ENCODE measurements around the gene FOSL2. TPM values are rescaled to one million over a fixed set of nuclear protein-coding genes. Genes with fewer than 3 reads are reported as not detected.
A peak's percentile ranks its signal among the peaks of the same experiment; 100 is the strongest.

The FOSL2 gene
- total RNA-seq, 1 donor from 2014 or later, result 55.0 TPM

DNA sequence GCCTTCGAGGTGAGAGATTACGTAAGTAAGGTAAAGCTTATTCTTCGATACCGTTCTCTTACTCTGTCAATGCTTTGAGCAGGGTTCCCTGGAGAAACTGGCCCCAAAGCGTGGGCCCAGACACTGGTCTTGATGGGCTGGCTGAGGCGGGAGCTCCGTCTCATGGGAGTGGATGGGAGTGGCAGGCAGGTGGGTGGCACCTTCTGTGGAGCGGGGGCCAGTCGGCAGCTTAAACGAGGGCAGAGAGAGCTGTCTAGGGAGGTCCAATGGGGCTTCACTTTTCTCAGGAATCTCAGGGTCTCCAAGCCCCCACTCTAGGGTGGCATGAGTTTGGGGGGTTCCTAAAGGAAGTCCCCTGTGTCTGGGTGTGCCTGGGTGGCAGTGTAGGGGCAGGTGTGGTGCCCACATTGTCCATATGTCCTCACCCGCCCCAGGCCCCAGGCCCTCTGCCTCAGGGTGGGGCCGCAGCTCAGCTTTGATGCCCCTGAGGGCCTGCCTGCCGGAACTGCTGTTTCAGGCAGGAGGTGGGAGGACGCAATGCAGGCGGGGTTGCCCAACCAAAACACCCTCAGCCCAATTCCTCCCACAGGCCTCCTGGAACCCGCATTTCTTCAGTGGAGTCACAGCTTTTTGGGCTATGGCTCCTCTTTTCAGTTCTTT is 32.5 kb upstream of the FOSL2 start:
- intact Hi-C loops (cut with micrococcal nuclease), result no loop called here
- Mint-ChIP-seq H3K4me3 (peak overlapping the region; percentile 26), H3K27ac (peak overlapping the region; percentile 34)

GRCh38 chr2:28360718-28361293 is 31.9 kb upstream of the FOSL2 start:
- Mint-ChIP-seq H3K36me3 (ENCODE audit: low read depth) (peaks cover 5% of the 10 kb centered on the region), H3K4me1 (ENCODE audit: low read depth) (peaks cover 58% of the 10 kb centered on the region), H3K27ac (peak overlapping the region; percentile 31), H3K9me3 (no peaks in the 10 kb centered on the region), H3K4me3 (no peak overlapping the region), H3K27me3 (ENCODE audit: insufficient read depth) (peaks cover 10% of the 10 kb centered on the region)
- intact Hi-C loops (cut with micrococcal nuclease), result no loop called here
- DNase-seq (ENCODE audit: low spot score), result no peak

More for the DNA sequence above, 32.5 kb upstream of the FOSL2 start:
- Mint-ChIP-seq H3K9me3 (no peaks in the 10 kb centered on the region), H3K36me3 (ENCODE audit: low read depth) (peaks cover 5% of the 10 kb centered on the region), H3K27me3 (ENCODE audit: insufficient read depth) (peaks cover 10% of the 10 kb centered on the region), H3K4me1 (ENCODE audit: low read depth) (peaks cover 52% of the 10 kb centered on the region)
- DNase-seq (ENCODE audit: low spot score), result no peak

- H3K4me3 Mint-ChIP-seq, result no peak overlapping the region
- DNase-seq (ENCODE audit: low spot score), result no peak
- peaks cover 10% of the 10 kb centered on the region for H3K27me3 Mint-ChIP-seq (ENCODE audit: insufficient read depth)
- H3K9me3 Mint-ChIP-seq, result no peaks in the 10 kb centered on the region
- peak overlapping the region; percentile 48 for H3K27ac Mint-ChIP-seq
- intact Hi-C loops (cut with micrococcal nuclease), result no loop called here
- H3K36me3 Mint-ChIP-seq (ENCODE audit: low read depth), result peaks cover 5% of the 10 kb centered on the region
- peaks cover 71% of the 10 kb centered on the region for H3K4me1 Mint-ChIP-seq (ENCODE audit: low read depth)
These were observed 30.5 kb upstream of the FOSL2 start for GRCh38 chr2:28361991-28362710.

GRCh38 chr2:28362991-28363521 is 29.6 kb upstream of the FOSL2 start:
- intact Hi-C loops (cut with micrococcal nuclease), result no loop called here
- Mint-ChIP-seq H3K27me3 (ENCODE audit: insufficient read depth) (peaks cover 6% of the 10 kb centered on the region), H3K9me3 (no peaks in the 10 kb centered on the region), H3K27ac (no peak overlapping the region), H3K36me3 (ENCODE audit: low read depth) (peaks cover 5% of the 10 kb centered on the region), H3K4me1 (ENCODE audit: low read depth) (peaks cover 76% of the 10 kb centered on the region), H3K4me3 (no peak overlapping the region)
- no peak for DNase-seq (ENCODE audit: low spot score)

GRCh38 chr2:28363686-28364280 is 28.9 kb upstream of the FOSL2 start:
- Mint-ChIP-seq H3K27me3 (ENCODE audit: insufficient read depth) (peaks cover 6% of the 10 kb centered on the region), H3K27ac (no peak overlapping the region), H3K36me3 (ENCODE audit: low read depth) (peaks cover 5% of the 10 kb centered on the region), H3K9me3 (no peaks in the 10 kb centered on the region), H3K4me1 (ENCODE audit: low read depth) (peaks cover 72% of the 10 kb centered on the region), H3K4me3 (no peak overlapping the region)
- DNase-seq (ENCODE audit: low spot score), result no peak
- intact Hi-C loops (cut with micrococcal nuclease), result no loop called here

DNA sequence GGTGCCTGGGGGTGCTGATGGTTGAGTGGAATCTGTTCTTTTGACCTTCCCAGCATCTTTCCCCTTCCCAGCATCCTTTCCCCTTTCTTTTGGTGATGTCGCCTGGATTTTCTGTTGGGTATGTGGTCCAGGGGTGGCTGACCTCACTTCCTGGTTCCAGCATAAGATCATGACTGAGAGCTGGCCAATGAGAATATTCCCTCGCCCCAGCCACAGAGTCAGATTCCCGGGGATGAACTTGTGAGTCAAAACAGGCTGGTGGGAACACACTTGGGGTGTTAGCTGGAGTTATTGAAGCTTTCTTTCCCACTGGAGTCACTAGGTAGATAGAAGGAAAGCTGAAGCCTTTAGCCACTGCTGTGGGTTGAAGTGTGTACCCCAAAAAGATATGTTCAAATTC is 28.0 kb upstream of the FOSL2 start:
- intact Hi-C loops (cut with micrococcal nuclease), result no loop called here
- Mint-ChIP-seq H3K27me3 (ENCODE audit: insufficient read depth) (peaks cover 9% of the 10 kb centered on the region), H3K4me1 (ENCODE audit: low read depth) (peaks cover 64% of the 10 kb centered on the region), H3K36me3 (ENCODE audit: low read depth) (peaks cover 4% of the 10 kb centered on the region), H3K27ac (no peak overlapping the region), H3K9me3 (no peaks in the 10 kb centered on the region), H3K4me3 (no peak overlapping the region)
- no peak for DNase-seq (ENCODE audit: low spot score)

DNA sequence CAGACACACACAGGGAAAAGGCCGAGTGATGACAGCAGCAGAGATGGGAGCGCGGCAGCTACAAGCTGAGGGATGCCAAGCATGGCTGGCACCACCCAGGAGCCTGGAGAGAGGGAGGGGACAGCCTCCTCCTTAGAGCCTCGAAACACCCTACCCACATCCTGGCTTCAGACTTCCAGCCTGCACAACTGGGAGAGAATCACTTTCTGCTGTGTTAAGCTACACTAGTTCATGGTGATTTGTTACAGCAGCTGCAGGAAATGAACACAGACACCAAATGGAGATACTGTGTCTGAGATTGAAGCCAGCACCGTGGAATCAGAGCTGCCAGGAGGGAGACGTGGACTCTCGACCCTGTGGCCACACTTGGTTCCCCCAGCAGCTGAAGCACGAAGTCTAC is 27.5 kb upstream of the FOSL2 start:
- no peak for DNase-seq (ENCODE audit: low spot score)

DNA sequence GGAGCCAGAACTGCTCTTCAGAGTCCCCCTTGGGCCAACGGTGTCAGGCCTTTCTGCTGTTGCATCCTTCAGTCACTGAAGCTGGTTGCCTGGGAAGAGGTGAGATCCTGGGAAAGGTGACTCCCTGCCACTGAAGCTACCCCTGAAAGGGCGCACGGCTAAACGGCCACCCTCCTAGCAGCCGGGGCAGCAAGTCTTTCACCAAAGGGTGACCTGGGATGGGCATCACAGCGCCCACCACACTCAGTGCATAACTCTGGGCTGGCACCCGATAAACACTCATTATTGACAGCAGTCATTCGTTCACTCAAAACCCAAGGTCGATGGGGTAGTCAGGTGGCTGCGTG is 26.5 kb upstream of the FOSL2 start:
- Mint-ChIP-seq H3K9me3 (no peaks in the 10 kb centered on the region), H3K27me3 (ENCODE audit: insufficient read depth) (peaks cover 7% of the 10 kb centered on the region), H3K27ac (no peak overlapping the region), H3K4me3 (no peak overlapping the region), H3K4me1 (ENCODE audit: low read depth) (peaks cover 56% of the 10 kb centered on the region), H3K36me3 (ENCODE audit: low read depth) (peaks cover 4% of the 10 kb centered on the region)
- intact Hi-C loops (cut with micrococcal nuclease), result no loop called here
- no peak for DNase-seq (ENCODE audit: low spot score)

More for the DNA sequence above, 27.5 kb upstream of the FOSL2 start:
- Mint-ChIP-seq H3K36me3 (ENCODE audit: low read depth) (peaks cover 4% of the 10 kb centered on the region), H3K27ac (no peak overlapping the region), H3K9me3 (no peaks in the 10 kb centered on the region), H3K4me1 (ENCODE audit: low read depth) (peaks cover 63% of the 10 kb centered on the region), H3K4me3 (no peak overlapping the region), H3K27me3 (ENCODE audit: insufficient read depth) (peaks cover 7% of the 10 kb centered on the region)
- intact Hi-C loops (cut with micrococcal nuclease), result no loop called here

DNA sequence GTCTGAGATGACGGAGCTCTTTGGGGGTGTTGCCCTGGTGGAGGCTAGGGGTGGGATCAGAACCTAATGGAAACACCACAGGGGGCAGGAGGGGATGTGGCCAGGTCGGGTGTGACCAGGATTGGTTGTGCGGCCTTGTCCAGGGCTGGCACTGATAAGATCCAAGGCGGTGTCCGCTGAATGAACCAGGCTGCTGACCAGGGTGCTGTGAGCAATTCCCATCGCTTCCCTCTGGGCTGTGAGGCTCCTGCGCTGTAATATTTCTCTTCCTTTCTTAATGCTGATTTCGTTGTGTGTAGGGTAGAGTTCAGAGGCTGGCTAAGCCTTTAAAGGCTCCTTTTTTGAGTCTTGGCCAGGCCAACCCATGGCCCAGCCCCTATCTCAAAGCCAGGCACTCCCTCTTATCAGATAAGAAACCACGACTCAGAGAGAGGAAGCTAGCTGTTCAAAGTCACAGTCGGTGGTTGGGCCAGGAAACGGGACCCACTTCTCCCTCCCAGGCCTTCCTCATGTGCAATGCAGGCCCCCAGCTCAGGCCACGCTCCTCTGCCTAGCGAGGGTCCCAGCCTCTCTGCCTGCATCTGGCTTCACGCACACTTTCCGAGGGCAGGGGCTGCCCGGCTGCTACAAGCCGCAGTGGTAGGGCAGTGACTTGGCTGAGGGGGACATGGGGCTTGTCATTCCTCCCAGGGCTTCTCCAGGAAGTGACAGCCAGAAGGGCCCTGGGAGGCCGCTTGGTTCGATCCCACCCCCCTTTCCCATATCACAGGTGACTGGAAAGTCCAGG is 26.0 kb upstream of the FOSL2 start:
- peak; percentile 56 for DNase-seq (ENCODE audit: low spot score)
- no peaks in the 10 kb centered on the region for H3K9me3 Mint-ChIP-seq
- peak overlapping the region; percentile 89 for H3K27ac Mint-ChIP-seq
- peaks cover 52% of the 10 kb centered on the region for H3K4me1 Mint-ChIP-seq (ENCODE audit: low read depth)
- H3K36me3 Mint-ChIP-seq (ENCODE audit: low read depth), result peaks cover 4% of the 10 kb centered on the region
- intact Hi-C loops (cut with micrococcal nuclease), result no loop called here
- peaks cover 7% of the 10 kb centered on the region for H3K27me3 Mint-ChIP-seq (ENCODE audit: insufficient read depth)
- peak overlapping the region; percentile 54 for H3K4me3 Mint-ChIP-seq

GRCh38 chr2:28367667-28368356 is 24.8 kb upstream of the FOSL2 start:
- Mint-ChIP-seq H3K4me3 (no peak overlapping the region), H3K4me1 (ENCODE audit: low read depth) (peaks cover 43% of the 10 kb centered on the region), H3K9me3 (no peaks in the 10 kb centered on the region), H3K27ac (no peak overlapping the region), H3K27me3 (ENCODE audit: insufficient read depth) (peaks cover 8% of the 10 kb centered on the region), H3K36me3 (ENCODE audit: low read depth) (no peaks in the 10 kb centered on the region)
- intact Hi-C loops (cut with micrococcal nuclease), result no loop called here
- DNase-seq (ENCODE audit: low spot score), result no peak

DNA sequence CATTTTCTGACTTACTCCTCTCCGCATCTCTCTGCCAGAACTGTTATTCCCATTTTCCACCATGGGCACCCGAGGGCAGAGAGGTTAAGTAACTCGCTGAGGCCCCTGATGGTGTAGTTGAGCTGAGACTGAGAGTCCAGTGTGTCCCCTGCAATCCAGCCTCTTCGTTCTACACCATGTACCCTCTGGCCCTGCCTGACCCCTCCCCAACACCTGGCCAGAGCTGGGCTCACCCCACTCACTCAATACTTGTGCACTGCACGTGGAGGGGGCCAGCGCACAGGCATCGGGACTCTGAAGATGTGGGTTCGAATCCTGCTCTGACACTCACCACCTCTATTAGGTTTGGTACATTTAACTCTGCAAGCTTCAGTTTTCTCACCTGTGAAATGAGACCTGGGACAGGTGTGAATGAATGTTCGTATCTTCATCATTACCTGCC is 24.3 kb upstream of the FOSL2 start:
- Mint-ChIP-seq H3K9me3 (no peaks in the 10 kb centered on the region), H3K27me3 (ENCODE audit: insufficient read depth) (peaks cover 11% of the 10 kb centered on the region), H3K27ac (no peak overlapping the region), H3K36me3 (ENCODE audit: low read depth) (no peaks in the 10 kb centered on the region), H3K4me1 (ENCODE audit: low read depth) (peaks cover 43% of the 10 kb centered on the region), H3K4me3 (no peak overlapping the region)
- intact Hi-C loops (cut with micrococcal nuclease), result no loop called here
- DNase-seq (ENCODE audit: low spot score), result no peak

GRCh38 chr2:28369358-28369757 is 23.3 kb upstream of the FOSL2 start:
- peaks cover 16% of the 10 kb centered on the region for H3K27me3 Mint-ChIP-seq (ENCODE audit: insufficient read depth)
- no peak overlapping the region for H3K4me3 Mint-ChIP-seq
- no peak for DNase-seq (ENCODE audit: low spot score)
- intact Hi-C loops (cut with micrococcal nuclease), result no loop called here
- H3K9me3 Mint-ChIP-seq, result no peaks in the 10 kb centered on the region
- peaks cover 33% of the 10 kb centered on the region for H3K4me1 Mint-ChIP-seq (ENCODE audit: low read depth)
- no peaks in the 10 kb centered on the region for H3K36me3 Mint-ChIP-seq (ENCODE audit: low read depth)
- H3K27ac Mint-ChIP-seq, result no peak overlapping the region

Data from activated T-helper 1 cell treated with anti-CD3 and anti-CD28 coated beads, Interleukin-12 subunit alpha, Interleukin-12 subunit beta, Interleukin-2, Interleukin-4 antibody, amounts not matched to agents 30 ng/mL and 10 ng/mL and 1 ng/mL, durations not matched to agents 14 hours and 24 hours and 36 hours (primary cell).